Measurements from ENCODE around the gene SPATS1.

DNA sequence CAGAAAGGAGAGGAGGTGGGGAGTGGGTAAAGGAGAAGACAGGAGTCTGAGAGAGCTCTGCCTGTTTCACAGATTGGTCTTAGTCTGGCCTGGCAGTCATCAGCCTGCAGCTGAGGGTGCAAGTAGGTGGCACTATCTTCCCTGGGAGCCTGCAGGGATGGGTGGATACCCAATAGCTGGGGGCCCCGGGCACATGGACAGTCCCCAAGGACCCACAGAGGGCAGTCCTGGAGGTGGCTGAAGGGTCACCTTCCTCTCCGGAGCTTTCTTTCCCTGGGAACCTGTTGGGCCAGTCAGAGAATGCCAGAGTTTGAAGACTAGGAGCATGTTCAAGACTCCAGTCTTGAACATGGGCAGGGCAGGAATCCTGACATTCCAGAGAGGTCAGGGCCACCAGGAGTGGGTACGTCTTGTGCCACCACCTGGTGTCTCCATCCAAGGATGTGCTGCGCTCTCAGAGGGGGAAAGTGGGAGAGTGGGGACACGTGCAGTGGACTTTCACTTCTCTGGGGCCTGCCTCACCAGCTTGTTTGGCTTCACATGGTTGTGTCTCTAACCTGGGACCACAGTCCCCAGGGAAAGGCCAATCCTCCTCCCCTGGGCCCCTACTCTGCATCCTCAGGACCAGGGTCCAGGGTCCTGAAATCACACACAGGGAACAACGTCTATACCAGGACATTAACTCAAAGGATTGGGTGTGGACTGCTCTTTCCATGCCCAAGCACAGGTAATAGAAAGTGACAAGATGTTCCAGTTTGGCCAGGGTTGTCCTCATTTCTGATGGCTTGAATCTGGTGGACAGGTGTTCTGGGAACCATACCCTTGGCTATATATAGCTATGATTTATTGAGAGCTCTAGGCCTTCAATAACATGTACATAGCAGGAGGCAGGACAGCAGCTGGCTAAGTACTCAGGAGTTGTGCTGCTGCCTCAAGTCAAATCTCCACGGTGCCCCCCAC, 47.3 kb upstream of the SPATS1 start:
- TF ChIP-seq POLR2AphosphoS5 (IDR thresholded peaks at IDR 0.05), result no peak
- TF ChIP-seq, protein P1, sequence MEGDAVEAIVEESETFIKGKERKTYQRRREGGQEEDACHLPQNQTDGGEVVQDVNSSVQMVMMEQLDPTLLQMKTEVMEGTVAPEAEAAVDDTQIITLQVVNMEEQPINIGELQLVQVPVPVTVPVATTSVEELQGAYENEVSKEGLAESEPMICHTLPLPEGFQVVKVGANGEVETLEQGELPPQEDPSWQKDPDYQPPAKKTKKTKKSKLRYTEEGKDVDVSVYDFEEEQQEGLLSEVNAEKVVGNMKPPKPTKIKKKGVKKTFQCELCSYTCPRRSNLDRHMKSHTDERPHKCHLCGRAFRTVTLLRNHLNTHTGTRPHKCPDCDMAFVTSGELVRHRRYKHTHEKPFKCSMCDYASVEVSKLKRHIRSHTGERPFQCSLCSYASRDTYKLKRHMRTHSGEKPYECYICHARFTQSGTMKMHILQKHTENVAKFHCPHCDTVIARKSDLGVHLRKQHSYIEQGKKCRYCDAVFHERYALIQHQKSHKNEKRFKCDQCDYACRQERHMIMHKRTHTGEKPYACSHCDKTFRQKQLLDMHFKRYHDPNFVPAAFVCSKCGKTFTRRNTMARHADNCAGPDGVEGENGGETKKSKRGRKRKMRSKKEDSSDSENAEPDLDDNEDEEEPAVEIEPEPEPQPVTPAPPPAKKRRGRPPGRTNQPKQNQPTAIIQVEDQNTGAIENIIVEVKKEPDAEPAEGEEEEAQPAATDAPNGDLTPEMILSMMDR (IDR thresholded peaks at IDR 0.05), result no peak
- no peak for TF ChIP-seq POLR2A (IDR thresholded peaks at IDR 0.05; ENCODE audit: low read depth)
